GM18517 (cell line): ENCODE data around the gene ZDBF2.
"Not testable (repeated sequence)": the region's sequence is repeated elsewhere in the genome, so short reads cannot be mapped to it uniquely, and the experiment has no call there.

Source experiments
- ATAC-seq: cut with Tn5 transposase; IDR thresholded peaks from one replicate; pipeline ENCODE4 v1.9.1; 2021; ENCODE audit warnings: mild to moderate bottlenecking, moderate library complexity; ENCODE audit not compliant: unreplicated experiment

Gene ZDBF2

GRCh38 chr2:206259376-206260187 lies 14.9 kb upstream of the ZDBF2 start:
- ATAC-seq = no peak

DNA sequence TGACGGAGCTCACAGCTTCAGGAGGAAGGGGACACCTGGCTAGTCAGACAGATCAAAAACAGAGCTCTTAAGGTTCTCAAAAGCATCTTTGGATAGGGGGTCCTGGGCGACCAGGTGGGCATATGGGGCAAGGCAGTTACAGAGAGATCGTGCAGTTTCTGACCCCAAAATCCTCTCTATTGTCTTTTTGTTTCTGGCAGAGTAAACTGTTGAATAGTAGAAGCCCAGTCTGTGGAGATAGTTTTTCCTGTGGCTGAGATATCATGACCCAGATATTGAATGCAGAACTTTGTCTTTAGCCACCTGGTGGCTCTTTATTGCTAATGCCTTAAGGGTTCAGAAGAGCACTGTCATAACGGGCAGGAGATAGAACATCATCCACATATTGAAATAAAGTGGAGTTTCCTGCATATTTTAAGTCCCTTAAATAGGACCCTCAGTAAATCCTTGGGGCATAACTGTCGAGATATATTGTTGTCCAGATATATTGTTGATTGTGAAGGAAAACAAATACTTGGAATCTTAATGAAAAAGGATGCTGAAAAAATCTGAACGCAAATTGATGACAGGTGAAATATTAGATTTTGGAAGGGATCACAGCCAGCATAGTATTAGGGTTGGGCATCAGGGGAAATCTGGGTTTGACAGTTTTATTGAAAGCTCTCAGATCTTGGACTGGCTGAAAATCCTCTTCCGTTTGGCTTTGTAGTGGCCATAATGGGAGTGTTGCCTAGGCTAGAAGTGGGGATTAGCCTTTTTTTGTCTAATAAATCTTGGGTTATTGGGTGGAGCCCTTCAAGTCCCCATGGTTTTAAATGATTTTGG lies 14.1 kb upstream of the ZDBF2 start:
- peak; percentile 88 for ATAC-seq

- ATAC-seq = no peak
Measured at GRCh38 chr2:206263959-206264603, 10.4 kb upstream of the ZDBF2 start.

DNA sequence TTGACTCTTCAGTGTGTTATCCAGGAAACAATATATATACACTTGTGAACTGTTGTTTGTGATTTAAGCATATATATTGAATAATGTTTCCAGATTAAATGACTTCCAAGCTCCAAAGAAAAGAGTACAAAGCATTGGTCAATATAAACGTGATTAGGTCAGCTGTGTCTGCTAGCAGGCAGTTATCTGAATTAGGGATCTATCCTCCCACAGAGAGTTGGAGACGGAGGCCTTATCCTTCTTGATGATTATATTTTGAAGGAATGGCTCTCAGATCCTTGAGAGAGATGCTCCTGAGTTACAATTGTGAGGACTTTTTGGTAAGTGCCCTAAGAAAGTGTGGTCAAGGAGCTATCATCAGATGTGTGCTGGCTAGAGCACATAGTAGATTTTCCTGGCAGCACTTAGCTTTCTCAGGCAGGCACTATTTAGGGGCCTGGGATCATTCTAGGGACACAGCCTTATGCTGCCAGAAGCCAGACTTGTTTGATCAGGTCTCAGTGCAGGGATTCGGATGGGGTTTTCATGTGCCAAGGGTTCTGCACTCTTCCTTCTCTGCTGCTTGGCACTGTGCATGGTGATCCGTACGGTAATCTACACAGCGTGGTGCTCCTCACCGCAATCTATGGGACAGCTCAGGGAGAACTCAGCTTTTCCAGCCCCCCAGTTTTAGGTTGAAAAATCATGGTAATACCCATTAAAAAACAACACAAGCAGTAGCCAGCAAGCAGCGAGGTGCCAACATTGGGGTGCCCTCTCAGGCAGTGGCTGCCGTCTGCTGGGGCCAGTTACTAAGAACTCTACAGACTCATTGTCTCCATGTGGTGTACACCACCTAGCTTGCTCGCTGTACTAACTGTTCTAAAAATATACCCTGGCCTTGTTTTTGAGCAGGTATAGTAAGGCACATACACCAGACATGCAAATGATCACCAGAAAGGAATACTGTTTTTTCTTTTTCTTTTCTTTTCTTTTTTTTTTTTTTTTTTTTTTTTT lies 8.0 kb upstream of the ZDBF2 start:
- no peak for ATAC-seq

DNA sequence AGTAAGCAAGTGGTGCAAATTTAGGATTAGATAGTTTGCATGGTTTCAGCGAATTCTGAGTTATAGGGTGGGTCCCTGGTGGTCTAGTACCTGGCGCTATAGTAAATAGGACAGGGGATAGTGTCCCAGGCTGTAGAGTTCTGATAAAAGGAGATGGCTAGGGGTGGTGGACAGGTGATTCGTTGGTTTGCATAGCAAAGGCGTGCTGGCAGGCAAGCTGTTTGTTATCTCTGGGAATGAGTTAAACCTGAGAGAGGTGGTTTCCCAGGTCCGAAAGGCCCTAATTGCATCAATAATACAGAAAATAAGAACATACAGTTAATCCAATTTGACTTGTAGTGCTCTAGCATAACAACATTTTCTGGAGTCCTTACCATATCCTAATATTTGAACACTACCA lies 6.9 kb upstream of the ZDBF2 start:
- no peak for ATAC-seq

- ATAC-seq = no peak
Measured at GRCh38 chr2:206271065-206271464, 3.4 kb upstream of the ZDBF2 start.

DNA sequence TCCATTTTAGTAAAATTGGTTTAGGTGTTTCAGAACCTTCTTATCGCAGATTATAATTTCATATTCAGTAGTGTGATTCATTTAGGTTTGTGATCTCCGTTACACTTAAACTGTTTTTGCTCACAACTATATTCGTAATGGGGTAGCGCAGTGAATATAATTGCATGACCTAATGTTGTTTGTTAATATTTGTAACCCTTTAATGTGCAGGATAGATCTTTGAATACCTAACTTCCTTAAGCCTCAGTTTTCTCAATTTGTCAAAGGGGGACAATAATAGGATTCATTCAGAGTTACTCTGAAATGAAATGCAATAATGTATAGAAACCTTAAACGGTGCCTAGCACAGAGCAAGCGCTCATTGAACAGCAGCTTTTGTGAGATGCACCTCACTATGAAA lies 558 bp upstream of the ZDBF2 start:
- no peak for ATAC-seq

- ATAC-seq = peak; percentile 40
Measured at GRCh38 chr2:206275312-206276055, 1.0 kb downstream of the ZDBF2 start.

DNA sequence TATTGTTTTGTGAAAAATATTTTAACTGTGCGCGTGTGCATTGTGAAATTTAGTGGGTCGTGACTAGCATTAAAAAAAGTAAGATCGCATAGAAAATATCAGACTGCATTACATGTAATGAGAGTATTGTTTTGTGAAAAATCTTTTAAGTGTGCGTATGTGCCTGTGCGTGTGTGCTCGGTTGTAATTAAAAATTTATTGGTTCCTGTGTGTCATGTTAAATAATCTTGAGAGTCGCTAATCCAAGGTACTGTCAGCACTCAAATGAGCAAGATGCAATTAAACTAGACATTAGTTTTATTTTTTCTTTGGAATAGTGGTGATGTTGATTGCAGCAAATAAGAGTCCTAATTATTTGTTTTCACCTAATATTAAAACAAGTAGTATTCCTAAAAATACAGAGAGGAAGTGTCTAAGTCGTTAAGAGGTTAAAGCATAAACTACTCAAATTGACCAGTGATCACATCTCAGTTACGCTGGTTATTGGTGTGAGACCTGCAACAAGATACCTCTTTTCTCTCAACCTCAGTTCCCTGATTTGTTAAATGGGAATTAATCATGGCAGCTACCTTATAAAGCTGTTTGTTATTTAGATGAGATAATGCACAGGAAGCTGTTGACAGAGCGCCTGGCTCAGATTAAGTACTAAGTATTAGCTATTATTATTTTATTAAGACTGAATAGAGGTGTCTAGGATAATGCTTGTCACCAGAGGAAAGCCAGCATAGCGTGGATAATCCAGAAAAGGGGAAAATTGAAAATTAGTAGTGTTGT lies 1.9 kb downstream of the ZDBF2 start:
- no peak for ATAC-seq

GRCh38 chr2:206277503-206277902 lies 3.0 kb downstream of the ZDBF2 start:
- no peak for ATAC-seq

DNA sequence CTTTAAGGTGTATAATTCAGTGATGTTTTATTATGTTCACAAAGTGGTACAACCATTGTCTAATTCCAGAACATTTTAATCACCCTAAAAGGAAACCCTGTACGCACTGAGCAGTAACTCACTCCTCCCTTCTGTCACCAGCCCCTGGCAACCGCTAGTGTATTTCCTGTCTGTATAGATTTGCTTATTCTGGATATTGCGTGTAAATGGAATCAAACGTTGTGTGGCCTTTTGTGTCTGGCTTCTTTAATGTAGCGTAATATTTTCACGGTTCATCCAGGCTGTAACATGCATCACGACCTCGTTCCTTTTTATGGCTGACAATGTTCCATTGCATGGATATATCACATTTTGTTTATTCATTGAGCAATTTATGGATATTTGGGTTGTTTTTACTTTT lies 8.3 kb downstream of the ZDBF2 start:
- no peak for ATAC-seq

GRCh38 chr2:206287197-206287596 lies 12.7 kb downstream of the ZDBF2 start:
- no peak for ATAC-seq

- no peak for ATAC-seq
Measured at GRCh38 chr2:206289391-206289790, 14.9 kb downstream of the ZDBF2 start.

- no peak for ATAC-seq
Measured at GRCh38 chr2:206296128-206296527, 21.7 kb downstream of the ZDBF2 start.

DNA sequence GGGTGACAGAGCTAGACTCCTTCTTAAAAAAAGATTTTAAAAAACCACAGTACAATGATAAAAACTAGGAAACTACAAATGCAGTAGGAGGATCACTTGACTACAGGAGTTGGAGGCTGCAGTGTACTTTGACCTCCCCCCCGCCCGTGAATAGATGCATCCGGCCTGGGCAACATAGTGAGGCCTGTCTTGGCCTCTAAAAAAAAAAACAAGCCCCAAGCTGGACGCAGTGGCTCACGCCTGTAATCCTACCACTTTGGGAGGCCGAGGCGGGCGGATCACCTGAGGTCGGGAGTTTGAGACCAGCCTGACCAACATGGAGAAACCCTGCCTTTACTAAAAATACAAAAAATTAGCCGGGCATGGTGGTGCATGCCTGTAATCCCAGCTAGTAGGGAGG lies 25.1 kb downstream of the ZDBF2 start:
- not testable (repeated sequence) for ATAC-seq

DNA sequence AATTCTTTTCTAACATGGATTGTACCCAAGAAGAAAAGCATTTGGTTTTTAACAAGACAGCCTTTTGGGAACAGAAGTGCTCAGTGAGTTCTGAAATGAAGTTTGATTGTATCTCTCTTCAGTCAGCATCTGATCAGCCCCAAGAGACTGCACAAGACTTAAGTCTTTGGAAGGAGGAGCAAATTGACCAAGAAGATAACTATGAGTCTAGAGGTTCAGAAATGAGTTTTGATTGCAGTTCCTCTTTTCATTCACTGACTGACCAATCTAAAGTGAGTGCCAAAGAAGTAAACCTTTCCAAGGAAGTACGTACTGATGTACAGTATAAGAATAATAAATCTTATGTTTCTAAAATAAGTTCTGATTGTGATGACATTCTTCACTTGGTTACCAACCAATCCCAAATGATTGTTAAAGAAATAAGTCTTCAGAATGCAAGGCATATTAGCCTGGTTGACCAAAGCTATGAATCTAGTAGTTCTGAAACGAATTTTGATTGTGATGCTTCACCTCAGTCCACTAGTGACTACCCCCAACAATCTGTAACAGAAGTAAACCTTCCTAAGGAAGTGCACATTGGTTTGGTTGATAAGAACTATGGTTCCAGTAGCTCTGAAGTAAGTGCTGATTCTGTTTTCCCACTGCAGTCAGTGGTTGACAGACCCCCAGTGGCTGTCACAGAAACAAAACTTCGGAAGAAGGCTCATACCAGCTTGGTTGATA lies 31.2 kb downstream of the ZDBF2 start:
- ATAC-seq = peak; percentile 63

DNA sequence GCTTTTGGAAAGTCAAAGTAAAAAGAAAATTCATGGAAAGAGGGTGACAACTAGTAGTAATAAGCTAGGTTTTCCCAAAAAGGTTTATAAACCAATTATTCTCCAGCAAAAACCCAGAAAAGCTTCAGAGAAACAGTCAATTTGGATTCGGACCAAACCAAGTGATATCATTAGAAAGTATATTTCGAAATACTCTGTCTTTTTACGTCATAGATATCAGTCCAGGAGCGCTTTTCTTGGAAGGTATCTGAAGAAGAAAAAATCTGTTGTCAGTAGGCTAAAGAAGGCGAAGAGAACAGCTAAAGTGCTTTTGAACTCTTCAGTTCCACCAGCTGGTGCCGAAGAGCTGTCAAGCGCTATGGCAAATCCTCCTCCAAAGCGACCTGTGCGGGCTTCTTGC lies 36.6 kb downstream of the ZDBF2 start:
- no peak for ATAC-seq

DNA sequence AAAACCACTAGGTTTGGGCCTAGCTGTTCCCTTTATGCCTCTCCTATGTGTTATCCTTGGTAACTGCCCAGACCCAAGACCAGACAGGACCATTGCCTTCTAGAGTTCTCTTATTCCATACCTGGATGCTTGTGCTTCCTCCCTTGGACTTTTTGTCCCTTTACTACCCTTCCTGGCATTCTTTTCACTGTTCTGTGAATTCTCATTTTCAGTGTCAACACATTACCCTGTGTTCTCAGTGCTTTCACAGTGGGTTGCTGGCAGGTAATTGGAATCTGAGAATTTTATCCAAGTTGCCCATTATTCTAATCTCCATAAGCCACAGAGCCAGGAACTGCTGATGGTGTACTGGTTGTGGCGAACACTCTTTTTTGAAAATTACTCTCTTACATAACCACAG lies 41.7 kb downstream of the ZDBF2 start:
- no peak for ATAC-seq
